ENCODE measurements around the gene ANXA2R. TPM values are rescaled to one million over a fixed set of nuclear protein-coding genes. Genes with fewer than 3 reads are reported as not detected.

ANXA2R gene
- total and polyA plus RNA-seq, 9 of the 15 experiments (the other 6 are each of a cell fraction or from before 2014, with no cell fraction given): 2.1 to 4.8 (median 3.4) TPM

DNA sequence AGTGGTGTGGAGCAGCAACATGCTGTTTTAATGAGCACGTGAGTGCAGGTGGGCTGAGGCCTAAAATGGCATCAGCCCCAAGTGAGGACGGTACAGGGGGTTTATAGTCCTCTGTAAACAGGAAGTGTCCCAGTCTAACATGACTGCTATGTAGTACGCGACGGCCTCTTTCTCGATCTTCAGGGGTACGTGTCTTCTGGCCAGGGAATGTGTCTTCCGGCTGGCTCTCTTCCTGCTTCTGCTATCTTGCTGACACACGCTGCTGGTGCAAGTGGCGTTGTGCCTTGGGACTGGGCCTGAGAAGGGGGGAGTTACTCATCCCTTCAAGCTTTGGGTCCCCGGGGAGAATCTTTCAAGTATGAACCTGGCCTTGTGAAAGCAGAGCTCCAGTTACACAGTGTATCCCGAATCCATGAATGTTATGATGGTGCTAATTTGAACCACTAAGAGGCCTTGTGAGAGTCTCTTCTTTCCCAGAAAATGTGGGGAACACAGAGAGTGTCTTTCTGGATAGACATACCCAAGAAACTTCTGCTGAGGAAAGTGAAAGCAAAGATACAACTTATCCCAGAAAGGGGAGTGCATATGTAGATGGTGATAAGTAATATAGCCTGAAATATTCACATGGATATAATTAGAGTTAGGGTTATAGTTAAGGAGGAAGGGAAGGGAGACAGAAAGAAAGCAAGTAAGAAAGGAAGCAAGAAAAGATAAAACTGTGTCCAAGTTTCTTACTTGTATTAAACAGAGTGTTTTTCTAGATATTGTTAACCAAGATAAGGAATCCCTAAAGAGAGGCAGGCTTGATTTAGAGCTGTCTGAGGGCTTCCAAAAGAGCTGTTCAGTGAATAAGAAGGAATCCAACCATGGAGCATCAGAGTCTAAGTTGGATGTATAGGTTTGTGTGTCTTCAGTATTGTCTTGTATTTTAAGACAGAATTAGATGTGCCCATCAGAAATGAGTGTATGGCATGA lies 35.5 kb upstream of the ANXA2R start:
- ATAC-seq (peak; percentile 84), DNase-seq (ENCODE audit: extremely low read depth in 1 of 4, low spot score in 3 of 4) (peak; percentile 54 to 95 (median 68)), FAIRE-seq (peak; percentile 90)
- in situ Hi-C loops (cut with MboI): loop anchor here (10.0 kb wide), 1 partner anchor 309 kb away; no protein-coding TSS in a partner anchor
- no peaks in the 10 kb centered on the region for H4K20me1 ChIP-seq (replicated peaks; ENCODE audit: control insufficient read depth, insufficient read depth, low read length)
- H3K9ac ChIP-seq (ENCODE audit: insufficient read depth in 1 of 2, low read depth in 2 of 2, low read length in 2 of 2): peak overlapping the region; percentile 53 to 88; a peak in 3 of 4 replicates
- peaks cover 26% of the 10 kb centered on the region for H3K36me3 ChIP-seq (ENCODE audit: control insufficient read depth, insufficient read depth, low read length)
- no peaks in the 10 kb centered on the region for H3K9me1 ChIP-seq (ENCODE audit: control insufficient read depth, insufficient read depth, low read length)
- peak overlapping the region; percentile 74 for H3K4me2 ChIP-seq (ENCODE audit: insufficient read depth, low read length)
- peak overlapping the region; percentile 88 for H2AFZ ChIP-seq (ENCODE audit: low read depth, low read length)
- H3K4me1 ChIP-seq (replicated peaks in 1 of 2; ENCODE audit: control insufficient read depth in 2 of 2, insufficient read depth in 2 of 2, low read length in 2 of 2): peaks cover 20 to 39% of the 10 kb centered on the region in 2 experiments
- H3K79me2 ChIP-seq (ENCODE audit: control insufficient read depth, insufficient read depth, low read length): peaks cover 30% of the 10 kb centered on the region
- ChIA-PET POLR2A (interaction anchor here (1.0 to 2.2 kb wide), 7 partner anchors 9 to 46 kb away, joined by 3 to 8 read pairs (median 4); no protein-coding TSS in a partner anchor), CTCF (ENCODE audit: low intra/inter-chr PET ratio) (interaction anchor here (0.8 to 4.4 kb wide), 2 partner anchors 30 to 314 kb away, joined by 3 to 32 read pairs; no protein-coding TSS in a partner anchor)
- 5% methylated on average over 12 of the region's 12 CpGs for WGBS (ENCODE audit: insufficient coverage, low coverage, missing lambda C conversion rate)
- TSS peak; percentile 87 for BruUV-seq (replicated peaks)
- peak overlapping the region; percentile 4; the same call in 1 of the 2 replicates for H3K4me3 ChIP-seq
- H3K27me3 ChIP-seq (ENCODE audit: control insufficient read depth in 2 of 2, insufficient read depth in 2 of 2, low read length in 2 of 2): no peaks in the 10 kb centered on the region
- H3K9me3 ChIP-seq (replicated peaks; ENCODE audit: control insufficient read depth, insufficient read depth, low read depth, low read length): no peaks in the 10 kb centered on the region
- intact Hi-C loops (cut with micrococcal nuclease): loop anchor here (1.0 to 10.0 kb wide), 3 partner anchors 30 to 529 kb away; partner anchors contain the start of gene NNT
- H3K27ac ChIP-seq (ENCODE audit: extremely low read depth, low read depth, low read length): peak overlapping the region; percentile 90
- TF ChIP-seq ZNF239 (CRISPR knock-in tag; IDR thresholded peaks at IDR 0.05): peak; percentile 36; the same call in 1 of the 2 replicates
- peak; percentile 74 for TF ChIP-seq TEAD4 (IDR thresholded peaks at IDR 0.05; ENCODE audit: low read length)
- TF ChIP-seq TEAD4 (CRISPR knock-in tag; IDR thresholded peaks at IDR 0.05; ENCODE audit: borderline replicate concordance): 0 out of 2 replicates have a peak, but pooled peaks have one; percentile 46
- TF ChIP-seq ARHGAP35 (IDR thresholded peaks at IDR 0.05; ENCODE audit: partially characterized antibody): no peak
- TF ChIP-seq, protein P1, sequence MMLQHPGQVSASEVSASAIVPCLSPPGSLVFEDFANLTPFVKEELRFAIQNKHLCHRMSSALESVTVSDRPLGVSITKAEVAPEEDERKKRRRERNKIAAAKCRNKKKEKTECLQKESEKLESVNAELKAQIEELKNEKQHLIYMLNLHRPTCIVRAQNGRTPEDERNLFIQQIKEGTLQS (IDR thresholded peaks at IDR 0.05): peak; percentile 66; the same call in 1 of the 2 replicates
- TF ChIP-seq, protein P1 (CRISPR knock-in tag; conservative IDR thresholded peaks at IDR 0.05): no peak
- TF ChIP-seq NCOA1 (IDR thresholded peaks at IDR 0.05; ENCODE audit: low read depth): peak; percentile 72; the same call in 1 of the 2 replicates
- peak; percentile 36 for TF ChIP-seq GATAD2B (IDR thresholded peaks at IDR 0.05; ENCODE audit: borderline replicate concordance)
- peak; percentile 72 for TF ChIP-seq ELF4 (CRISPR knock-in tag; IDR thresholded peaks at IDR 0.05)
- TF ChIP-seq, protein P2, sequence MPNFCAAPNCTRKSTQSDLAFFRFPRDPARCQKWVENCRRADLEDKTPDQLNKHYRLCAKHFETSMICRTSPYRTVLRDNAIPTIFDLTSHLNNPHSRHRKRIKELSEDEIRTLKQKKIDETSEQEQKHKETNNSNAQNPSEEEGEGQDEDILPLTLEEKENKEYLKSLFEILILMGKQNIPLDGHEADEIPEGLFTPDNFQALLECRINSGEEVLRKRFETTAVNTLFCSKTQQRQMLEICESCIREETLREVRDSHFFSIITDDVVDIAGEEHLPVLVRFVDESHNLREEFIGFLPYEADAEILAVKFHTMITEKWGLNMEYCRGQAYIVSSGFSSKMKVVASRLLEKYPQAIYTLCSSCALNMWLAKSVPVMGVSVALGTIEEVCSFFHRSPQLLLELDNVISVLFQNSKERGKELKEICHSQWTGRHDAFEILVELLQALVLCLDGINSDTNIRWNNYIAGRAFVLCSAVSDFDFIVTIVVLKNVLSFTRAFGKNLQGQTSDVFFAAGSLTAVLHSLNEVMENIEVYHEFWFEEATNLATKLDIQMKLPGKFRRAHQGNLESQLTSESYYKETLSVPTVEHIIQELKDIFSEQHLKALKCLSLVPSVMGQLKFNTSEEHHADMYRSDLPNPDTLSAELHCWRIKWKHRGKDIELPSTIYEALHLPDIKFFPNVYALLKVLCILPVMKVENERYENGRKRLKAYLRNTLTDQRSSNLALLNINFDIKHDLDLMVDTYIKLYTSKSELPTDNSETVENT (CRISPR knock-in tag; IDR thresholded peaks at IDR 0.05): peak; percentile 74
- no peak for TF ChIP-seq ZNF217 (CRISPR knock-in tag; IDR thresholded peaks at IDR 0.05)
- TF ChIP-seq, protein P3, sequence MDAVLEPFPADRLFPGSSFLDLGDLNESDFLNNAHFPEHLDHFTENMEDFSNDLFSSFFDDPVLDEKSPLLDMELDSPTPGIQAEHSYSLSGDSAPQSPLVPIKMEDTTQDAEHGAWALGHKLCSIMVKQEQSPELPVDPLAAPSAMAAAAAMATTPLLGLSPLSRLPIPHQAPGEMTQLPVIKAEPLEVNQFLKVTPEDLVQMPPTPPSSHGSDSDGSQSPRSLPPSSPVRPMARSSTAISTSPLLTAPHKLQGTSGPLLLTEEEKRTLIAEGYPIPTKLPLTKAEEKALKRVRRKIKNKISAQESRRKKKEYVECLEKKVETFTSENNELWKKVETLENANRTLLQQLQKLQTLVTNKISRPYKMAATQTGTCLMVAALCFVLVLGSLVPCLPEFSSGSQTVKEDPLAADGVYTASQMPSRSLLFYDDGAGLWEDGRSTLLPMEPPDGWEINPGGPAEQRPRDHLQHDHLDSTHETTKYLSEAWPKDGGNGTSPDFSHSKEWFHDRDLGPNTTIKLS (IDR thresholded peaks at IDR 0.05; ENCODE audit: borderline replicate concordance, low read depth): peak; percentile 86
- no peak for TF ChIP-seq ZNF133 (CRISPR knock-in tag; IDR thresholded peaks at IDR 0.05)
- peak; percentile 73; the same call in 1 of the 2 replicates for TF ChIP-seq ATF7 (IDR thresholded peaks at IDR 0.05)
- peak; percentile 48 to 89; a peak in 2 of 4 replicates for TF ChIP-seq FOXA3 (CRISPR knock-in tag; conservative IDR thresholded peaks at IDR 0.05 in 1 of 2, IDR thresholded peaks at IDR 0.05 in 1 of 2)
- no peak for TF ChIP-seq PRMT5 (CRISPR knock-in tag; IDR thresholded peaks at IDR 0.05)

Measured in K562 (cell line).